HG03469 (cell line): ENCODE measurements around the gene C4BPA.

Experiments used
- ATAC-seq: cut with Tn5 transposase; IDR thresholded peaks from one replicate; pipeline ENCODE4 v1.9.1; 2021; ENCODE audit warnings: mild to moderate bottlenecking, moderate library complexity, moderate number of reproducible peaks; ENCODE audit not compliant: unreplicated experiment

The C4BPA gene

GRCh38 chr1:207077012-207077411 is 27.0 kb upstream of the C4BPA start:
- ATAC-seq = no peak

- ATAC-seq = no peak
These were observed 26.3 kb upstream of the C4BPA start for GRCh38 chr1:207077470-207078377.

GRCh38 chr1:207078578-207079132 is 25.4 kb upstream of the C4BPA start:
- no peak for ATAC-seq

- no peak for ATAC-seq
These were observed 24.3 kb upstream of the C4BPA start for GRCh38 chr1:207079706-207080241.

GRCh38 chr1:207081088-207081487 is 22.9 kb upstream of the C4BPA start:
- no peak for ATAC-seq

GRCh38 chr1:207081806-207082205 is 22.2 kb upstream of the C4BPA start:
- ATAC-seq = no peak

- no peak for ATAC-seq
These were observed 19.8 kb upstream of the C4BPA start for GRCh38 chr1:207084232-207084631.

GRCh38 chr1:207084701-207085180 is 19.3 kb upstream of the C4BPA start:
- no peak for ATAC-seq

- no peak for ATAC-seq
These were observed 18.1 kb upstream of the C4BPA start for GRCh38 chr1:207085887-207086286.

- no peak for ATAC-seq
These were observed 15.9 kb upstream of the C4BPA start for GRCh38 chr1:207088161-207088560.

GRCh38 chr1:207088701-207089626 is 15.1 kb upstream of the C4BPA start, which contains the start of gene C4BPB:
C4BPB (plus strand) TSS chr1:207088860; CDS start chr1:207089532, 672 bp downstream.
- ATAC-seq = no peak

GRCh38 chr1:207089627-207090355 is 14.2 kb upstream of the C4BPA start:
- ATAC-seq = no peak

- ATAC-seq = no peak
These were observed 12.7 kb upstream of the C4BPA start for GRCh38 chr1:207091200-207091908.

- no peak for ATAC-seq
These were observed 10.1 kb upstream of the C4BPA start for GRCh38 chr1:207093944-207094343.

GRCh38 chr1:207097871-207098324 is 6.1 kb upstream of the C4BPA start:
- peak; percentile 56 for ATAC-seq

GRCh38 chr1:207101720-207102119 is 2.3 kb upstream of the C4BPA start:
- no peak for ATAC-seq

GRCh38 chr1:207102146-207102545 is 1.9 kb upstream of the C4BPA start:
- no peak for ATAC-seq

GRCh38 chr1:207102659-207103058 is 1.4 kb upstream of the C4BPA start:
- ATAC-seq = no peak

GRCh38 chr1:207109004-207109403 is 5.0 kb downstream of the C4BPA start:
- ATAC-seq = no peak
